Astrocyte of the hippocampus (primary cell): ENCODE measurements around the gene FOXP1.
A peak's percentile ranks its signal among the peaks of the same experiment; 100 is the strongest.

Experiments used
- DNase-seq: peaks from one replicate; pipeline ENCODE4 v3.0.0; 2011; ENCODE audit warnings: low read depth, low spot score

The FOXP1 gene

GRCh38 chr3:71241246-71241901, 342.2 kb downstream of the FOXP1 start:
- DNase-seq: no peak

GRCh38 chr3:71240034-71240433, 343.5 kb downstream of the FOXP1 start:
- no peak for DNase-seq

GRCh38 chr3:71238355-71238757, 345.2 kb downstream of the FOXP1 start:
- DNase-seq: no peak

GRCh38 chr3:71237672-71238071, 345.9 kb downstream of the FOXP1 start:
- DNase-seq: no peak

GRCh38 chr3:71235846-71236245, 347.7 kb downstream of the FOXP1 start:
- DNase-seq: no peak

GRCh38 chr3:71232895-71233294, 350.6 kb downstream of the FOXP1 start:
- DNase-seq: no peak

GRCh38 chr3:71232175-71232679, 351.3 kb downstream of the FOXP1 start:
- no peak for DNase-seq

- no peak for DNase-seq
These were observed 351.8 kb downstream of the FOXP1 start for GRCh38 chr3:71231680-71232079.

GRCh38 chr3:71229905-71230657, 353.4 kb downstream of the FOXP1 start:
- no peak for DNase-seq

GRCh38 chr3:71228156-71228866, 355.2 kb downstream of the FOXP1 start:
- DNase-seq: no peak

- no peak for DNase-seq
These were observed 356.3 kb downstream of the FOXP1 start for GRCh38 chr3:71227270-71227661.

- peak; percentile 50 for DNase-seq
These were observed 356.8 kb downstream of the FOXP1 start for GRCh38 chr3:71226565-71227269.

GRCh38 chr3:71225951-71226564, 357.5 kb downstream of the FOXP1 start:
- no peak for DNase-seq

GRCh38 chr3:71225002-71225684, 358.4 kb downstream of the FOXP1 start:
- no peak for DNase-seq

GRCh38 chr3:71219744-71220638, 363.5 kb downstream of the FOXP1 start:
- DNase-seq: no peak

- no peak for DNase-seq
These were observed 365.0 kb downstream of the FOXP1 start for GRCh38 chr3:71218508-71218907.

GRCh38 chr3:71217640-71218222, 365.8 kb downstream of the FOXP1 start:
- no peak for DNase-seq

GRCh38 chr3:71215351-71215750, 368.2 kb downstream of the FOXP1 start:
- no peak for DNase-seq

GRCh38 chr3:71214797-71215196, 368.7 kb downstream of the FOXP1 start:
- DNase-seq: no peak
